Lower lobe of right lung (tissue), 2 donors: ENCODE data around the gene ZNF841. TPM values are rescaled to one million over a fixed set of nuclear protein-coding genes. Genes with fewer than 3 reads are reported as not detected.

Source experiments
- ATAC-seq, 2 donors: fragments of 200-7000 bp; cut with Tn5 transposase; one replicate each; pipeline ENCODE4 v1.9.1; 2020 to 2022; ENCODE audit warnings: mild to moderate bottlenecking in 2 of 2, moderate library complexity in 2 of 2
- DNase-seq: peaks from one replicate; pipeline ENCODE4 v3.0.0-alpha.2; 2020
- H3K27ac ChIP-seq: fragments of 200-600 bp; one replicate; pipeline ENCODE4 v1.8.0; 2022
- H3K27me3 ChIP-seq: fragments of 200-600 bp; one replicate; pipeline ENCODE4 v1.8.0; 2022; ENCODE audit warnings: low read depth
- H3K36me3 ChIP-seq: fragments of 200-600 bp; one replicate; pipeline ENCODE4 v1.8.0; 2022; ENCODE audit warnings: mild to moderate bottlenecking
- H3K4me1 ChIP-seq: fragments of 200-600 bp; one replicate; pipeline ENCODE4 v1.8.0; 2022
- H3K4me3 ChIP-seq: fragments of 200-600 bp; one replicate; pipeline ENCODE4 v1.8.0; 2022; ENCODE audit warnings: mild to moderate bottlenecking
- H3K9me3 ChIP-seq: fragments of 200-600 bp; one replicate; pipeline ENCODE4 v1.8.0; 2022
- intact Hi-C: fragments of 100-400 bp; cut with DNase I; formaldehyde crosslinking; loops from one replicate; pipeline ENCODE4 v1.11.0; 2022
- total RNA-seq: library from RNA; stranded (reverse); fragmentation: NEBNext Ultra II Directional; extraction: Animal tissue kit (Norgen Biotek cat#: 25700); gene quantifications from one replicate; pipeline ENCODE4 v1.2.1, GENCODE V29; 2021
- TF ChIP-seq, protein P1 (sequence below): fragments of 200-600 bp; IDR thresholded peaks from one replicate; pipeline ENCODE4 v1.8.0; 2022; ENCODE audit warnings: antibody characterized with exemption, mild to moderate bottlenecking
- donor health status: DM: no; HTN: yes; CAD: no; lungs with severe emphysema.

ZNF841 gene
- total RNA-seq, 1 donor from 2014 or later = 25.3 TPM

DNA sequence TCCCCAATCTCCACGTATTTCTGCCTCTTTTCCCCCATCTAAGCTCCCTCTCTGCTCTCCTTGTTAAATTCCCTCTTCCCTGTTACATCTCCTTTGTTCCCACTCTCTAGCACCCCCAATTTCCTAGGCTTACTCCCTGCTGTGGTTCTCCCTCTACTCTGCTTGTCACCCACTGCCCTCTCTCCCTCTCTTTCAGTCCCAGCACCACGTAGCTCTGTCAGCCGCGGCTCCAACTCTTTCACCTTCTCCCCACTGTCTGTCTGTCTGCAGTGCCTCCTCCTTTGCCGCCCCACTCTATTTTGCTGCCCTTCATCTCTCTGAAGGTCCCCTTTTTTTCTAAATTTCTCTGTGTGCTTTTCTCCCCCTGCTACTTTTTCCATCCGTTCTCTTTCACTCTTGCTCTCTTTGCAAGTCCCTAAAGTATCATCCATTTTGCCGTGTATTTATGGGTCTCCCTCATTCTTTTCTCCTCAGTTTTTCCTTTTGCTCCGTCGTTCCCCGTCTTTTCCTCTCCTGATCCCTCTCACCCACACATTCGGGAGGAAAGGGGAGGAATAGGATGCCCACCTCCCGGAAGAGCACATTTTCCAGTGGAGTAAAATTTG, 937 bp downstream of the ZNF841 start:
- TF ChIP-seq, protein P1, sequence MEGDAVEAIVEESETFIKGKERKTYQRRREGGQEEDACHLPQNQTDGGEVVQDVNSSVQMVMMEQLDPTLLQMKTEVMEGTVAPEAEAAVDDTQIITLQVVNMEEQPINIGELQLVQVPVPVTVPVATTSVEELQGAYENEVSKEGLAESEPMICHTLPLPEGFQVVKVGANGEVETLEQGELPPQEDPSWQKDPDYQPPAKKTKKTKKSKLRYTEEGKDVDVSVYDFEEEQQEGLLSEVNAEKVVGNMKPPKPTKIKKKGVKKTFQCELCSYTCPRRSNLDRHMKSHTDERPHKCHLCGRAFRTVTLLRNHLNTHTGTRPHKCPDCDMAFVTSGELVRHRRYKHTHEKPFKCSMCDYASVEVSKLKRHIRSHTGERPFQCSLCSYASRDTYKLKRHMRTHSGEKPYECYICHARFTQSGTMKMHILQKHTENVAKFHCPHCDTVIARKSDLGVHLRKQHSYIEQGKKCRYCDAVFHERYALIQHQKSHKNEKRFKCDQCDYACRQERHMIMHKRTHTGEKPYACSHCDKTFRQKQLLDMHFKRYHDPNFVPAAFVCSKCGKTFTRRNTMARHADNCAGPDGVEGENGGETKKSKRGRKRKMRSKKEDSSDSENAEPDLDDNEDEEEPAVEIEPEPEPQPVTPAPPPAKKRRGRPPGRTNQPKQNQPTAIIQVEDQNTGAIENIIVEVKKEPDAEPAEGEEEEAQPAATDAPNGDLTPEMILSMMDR = no peak
- Histone ChIP-seq H3K36me3 (peaks cover 16% of the 10 kb centered on the region), H3K4me1 (peaks cover 25% of the 10 kb centered on the region), H3K4me3 (peak overlapping the region; percentile 97), H3K27ac (peak overlapping the region; percentile 83), H3K27me3 (no peaks in the 10 kb centered on the region), H3K9me3 (peaks cover 40% of the 10 kb centered on the region)
- intact Hi-C loops = no loop called here
- ATAC-seq (no peak), DNase-seq (no peak)

- Histone ChIP-seq H3K9me3 (peaks cover 24% of the 10 kb centered on the region), H3K27ac (no peak overlapping the region), H3K4me1 (peaks cover 5% of the 10 kb centered on the region), H3K27me3 (no peaks in the 10 kb centered on the region), H3K36me3 (peaks cover 75% of the 10 kb centered on the region), H3K4me3 (no peak overlapping the region)
- DNase-seq (no peak), ATAC-seq (no peak)
- intact Hi-C loops = no loop called here
- TF ChIP-seq, protein P1 = no peak
Measured at GRCh38 chr19:52086481-52086880, 9.1 kb downstream of the ZNF841 start.

DNA sequence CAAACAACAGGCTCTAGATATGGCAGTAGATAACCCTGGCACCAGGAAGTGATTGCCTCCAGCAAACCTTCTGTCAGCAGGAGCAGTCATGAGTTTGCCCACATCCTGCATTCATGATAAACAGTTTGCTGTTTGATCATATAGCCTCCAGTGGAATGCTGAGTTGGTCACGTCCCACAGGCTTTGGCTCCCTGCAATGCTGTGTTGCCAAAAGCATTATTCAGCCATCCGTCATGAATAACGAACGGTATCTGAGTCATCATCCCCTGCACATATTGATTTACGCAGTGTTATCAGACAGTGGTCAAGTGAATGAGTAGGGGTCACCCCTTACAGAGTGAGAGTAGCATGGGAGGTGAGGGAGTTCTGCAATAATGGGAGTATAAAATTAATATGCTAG, 25.1 kb downstream of the ZNF841 start:
- Histone ChIP-seq H3K36me3 (peaks cover 77% of the 10 kb centered on the region), H3K4me1 (no peaks in the 10 kb centered on the region), H3K27ac (no peak overlapping the region), H3K27me3 (no peaks in the 10 kb centered on the region), H3K4me3 (no peak overlapping the region), H3K9me3 (peaks cover 93% of the 10 kb centered on the region)
- DNase-seq (no peak), ATAC-seq (no peak)
- intact Hi-C loops = no loop called here
- TF ChIP-seq, protein P1 = no peak

DNA sequence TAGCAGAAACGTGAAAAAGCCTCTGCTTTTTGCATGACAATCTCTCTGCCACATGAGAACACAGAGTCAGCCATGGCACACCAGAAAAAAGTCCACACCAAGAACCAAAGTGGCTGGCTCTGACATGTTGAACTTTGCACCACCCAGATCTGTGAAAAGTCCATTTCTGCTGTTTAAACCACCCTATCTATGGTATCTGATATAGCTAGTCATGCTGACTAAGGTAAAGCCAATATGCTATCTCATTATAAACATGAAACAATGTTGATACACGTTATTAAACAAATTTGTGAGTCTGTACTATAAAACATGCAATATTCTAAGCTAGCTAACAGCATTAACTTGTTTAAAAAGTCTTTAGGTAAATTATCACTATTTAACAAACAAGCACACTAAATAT, 25.9 kb downstream of the ZNF841 start:
- Histone ChIP-seq H3K36me3 (peaks cover 69% of the 10 kb centered on the region), H3K4me1 (no peaks in the 10 kb centered on the region), H3K4me3 (no peak overlapping the region), H3K27me3 (no peaks in the 10 kb centered on the region), H3K27ac (no peak overlapping the region), H3K9me3 (peaks cover 97% of the 10 kb centered on the region)
- TF ChIP-seq, protein P1 = no peak
- intact Hi-C loops = no loop called here
- ATAC-seq = no peak
- no peak for DNase-seq

DNA sequence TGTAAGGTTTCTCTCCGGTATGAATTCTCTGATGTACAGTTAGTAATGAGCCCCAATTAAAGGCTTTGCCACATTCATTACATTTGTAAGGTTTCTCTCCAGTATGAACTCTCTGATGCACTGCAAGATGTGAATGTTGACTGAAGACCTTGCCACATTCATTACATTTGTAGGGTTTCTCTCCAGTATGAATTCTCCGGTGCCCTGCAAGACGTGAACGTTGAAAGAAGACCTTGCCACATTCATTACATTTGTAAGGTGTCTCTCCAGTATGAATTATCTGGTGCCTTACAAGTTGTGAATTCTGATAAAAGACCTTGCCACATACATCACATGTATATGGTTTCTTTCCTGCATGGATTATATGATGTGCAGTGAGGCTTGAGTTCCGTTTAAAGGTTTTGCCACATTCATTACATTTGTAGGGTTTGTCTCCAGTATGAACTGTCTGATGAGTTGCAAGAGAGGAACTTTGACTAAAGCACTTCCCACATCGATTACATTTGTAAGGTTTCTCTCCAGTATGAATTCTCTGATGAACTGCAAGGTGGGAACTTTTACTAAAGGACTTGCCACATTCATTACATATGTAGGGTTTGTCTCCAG, 29.2 kb downstream of the ZNF841 start:
- Histone ChIP-seq H3K27me3 (no peaks in the 10 kb centered on the region), H3K27ac (no peak overlapping the region), H3K36me3 (peaks cover 51% of the 10 kb centered on the region), H3K4me3 (no peak overlapping the region), H3K9me3 (peaks cover 100% of the 10 kb centered on the region), H3K4me1 (no peaks in the 10 kb centered on the region)
- TF ChIP-seq, protein P1 = no peak
- intact Hi-C loops = no loop called here
- no peak for DNase-seq
- no peak for ATAC-seq
